CD14-positive monocyte (primary cell): ENCODE data around the gene ASCC1. TPM values are rescaled to one million over a fixed set of nuclear protein-coding genes. Genes with fewer than 3 reads are reported as not detected.

Source experiments
- DNase-seq, 3 donors: peaks; one replicate each; pipeline ENCODE4 v3.0.0-alpha.2; 2011 to 2022
- H2AFZ ChIP-seq: 2 replicates; pipeline ENCODE4 v1.6.0; 2012; ENCODE audit warnings: mild to moderate bottlenecking, low read depth, low read length, inconsistent platforms; ENCODE audit not compliant: insufficient read depth, poor library complexity, severe bottlenecking
- H3K27ac ChIP-seq, 2 donors: 1 replicate in 1 of 2; 2 replicates in 1 of 2; pipeline ENCODE4 v1.5.1; 2012 to 2013; ENCODE audit warnings: low read length in 2 of 2, control low read depth in 1 of 2, inconsistent platforms in 1 of 2, low read depth in 1 of 2, mild to moderate bottlenecking in 1 of 2
- H3K27me3 ChIP-seq, 2 donors: one replicate each; pipeline versions ENCODE4 v1.6.0 to v1.6.1; 2011 to 2013; ENCODE audit warnings: low read length in 2 of 2; ENCODE audit not compliant: control insufficient read depth in 2 of 2, insufficient read depth in 2 of 2
- H3K36me3 ChIP-seq, 2 donors: replicated peaks in 1 of 2; 1 replicate in 1 of 2; 2 replicates in 1 of 2; pipeline versions ENCODE4 v1.5.1 to v1.6.1; 2012 to 2013; ENCODE audit warnings: low read length in 2 of 2, control low read depth in 1 of 2, inconsistent platforms in 1 of 2, mild to moderate bottlenecking in 1 of 2; ENCODE audit not compliant: insufficient read depth in 2 of 2, control insufficient read depth in 1 of 2
- H3K4me1 ChIP-seq, 2 donors: 1 replicate in 1 of 2; 2 replicates in 1 of 2; pipeline versions ENCODE4 v1.5.1 to v1.6.1; 2012 to 2013; ENCODE audit warnings: low read length in 2 of 2, control low read depth in 1 of 2, inconsistent platforms in 1 of 2, mild to moderate bottlenecking in 1 of 2, moderate library complexity in 1 of 2; ENCODE audit not compliant: insufficient read depth in 2 of 2, control insufficient read depth in 1 of 2
- H3K4me2 ChIP-seq: replicated peaks from 2 replicates; pipeline ENCODE3; 2012; ENCODE audit warnings: low read length, moderate library complexity, mild to moderate bottlenecking; ENCODE audit not compliant: poor library complexity, severe bottlenecking; ENCODE audit errors: extremely low read depth
- H3K4me3 ChIP-seq, 3 experiments: fragments of 200-600 bp in 1 of 3; sonication (generic) in 1 of 3; replicated peaks in 1 of 3; 1 replicate in 2 of 3; 2 replicates in 1 of 3; pipeline ENCODE4 v1.5.1; 2011 to 2013; ENCODE audit warnings: low read length in 3 of 3, mild to moderate bottlenecking in 3 of 3, control low read depth in 2 of 3, low read depth in 2 of 3, inconsistent platforms in 1 of 3, moderate library complexity in 1 of 3
- H3K79me2 ChIP-seq: 2 replicates; pipeline ENCODE4 v1.6.0; 2012; ENCODE audit warnings: mild to moderate bottlenecking, control low read depth, inconsistent platforms, low read length, moderate library complexity; ENCODE audit not compliant: insufficient read depth
- H3K9ac ChIP-seq: 2 replicates; pipeline ENCODE4 v1.6.0; 2017; ENCODE audit warnings: low read length, mild to moderate bottlenecking; ENCODE audit not compliant: insufficient read depth, poor library complexity, severe bottlenecking
- H3K9me3 ChIP-seq, 2 donors: replicated peaks in 1 of 2; 1 replicate in 1 of 2; 2 replicates in 1 of 2; pipeline versions ENCODE4 v1.5.1 to v1.6.1; 2012 to 2013; ENCODE audit warnings: low read length in 2 of 2, control low read depth in 1 of 2; ENCODE audit not compliant: control insufficient read depth in 1 of 2, insufficient read depth in 1 of 2
- H4K20me1 ChIP-seq: 2 replicates; pipeline ENCODE4 v1.6.0; 2012; ENCODE audit warnings: mild to moderate bottlenecking, low read length, control low read depth, moderate library complexity; ENCODE audit not compliant: insufficient read depth
- H3K27ac Mint-ChIP-seq, 7 donors: one replicate each; pipeline ENCODE4 v1.8.0; 2020; ENCODE audit warnings: mild to moderate bottlenecking in 7 of 7, mixed read lengths in 7 of 7, moderate library complexity in 6 of 7, inconsistent platforms in 2 of 7
- H3K27me3 Mint-ChIP-seq, 3 donors: one replicate each; pipeline ENCODE4 v1.8.0; 2021 to 2022; ENCODE audit warnings: low read depth in 3 of 3, mild to moderate bottlenecking in 3 of 3, mixed read lengths in 3 of 3, moderate library complexity in 3 of 3, inconsistent platforms in 1 of 3
- H3K36me3 Mint-ChIP-seq, 2 donors: one replicate each; pipeline ENCODE4 v1.8.0; 2020; ENCODE audit warnings: mixed read lengths in 2 of 2, inconsistent platforms in 1 of 2, mild to moderate bottlenecking in 1 of 2
- H3K4me1 Mint-ChIP-seq: one replicate; pipeline ENCODE4 v1.8.0; 2020; ENCODE audit warnings: mild to moderate bottlenecking, mixed read lengths
- H3K4me3 Mint-ChIP-seq, 2 donors: one replicate each; pipeline ENCODE4 v1.8.0; 2020; ENCODE audit warnings: mild to moderate bottlenecking in 2 of 2, mixed read lengths in 2 of 2, moderate library complexity in 1 of 2
- H3K9me3 Mint-ChIP-seq, 7 donors: one replicate each; pipeline ENCODE4 v1.8.0; 2020 to 2022; ENCODE audit warnings: mixed read lengths in 7 of 7, mild to moderate bottlenecking in 6 of 7, moderate library complexity in 6 of 7, inconsistent platforms in 2 of 7
- WGBS: methylation state at CpG from one replicate; pipeline ENCODE4 v1.1.5; 2013; ENCODE audit warnings: missing lambda C conversion rate; ENCODE audit not compliant: insufficient coverage; 5-methylcytosine and 5-hydroxymethylcytosine counted together
- intact Hi-C, 2 donors: fragments of 100-400 bp; cut with micrococcal nuclease; formaldehyde crosslinking; loops; one replicate each; pipeline versions ENCODE4 v1.15.0 to v1.15.1; 2023
- polyA plus RNA-seq, 3 donors: library from polyadenylated mRNA; depleted of rRNA in 1 of 3; unstranded in 2 of 3; stranded (reverse) in 1 of 3; fragments of 300-500 nt in 2 of 3; fragments of >200 nt in 1 of 3; fragmentation: Illumina TruSeq in 2 of 3; gene quantifications; 1 replicate in 2 of 3; 2 replicates in 1 of 3; pipeline ENCODE4 v1.2.3, GENCODE V29; 2012 to 2021
- TF ChIP-seq, protein P1 (sequence below): fragments of 200-600 bp; IDR thresholded peaks from one replicate; pipeline ENCODE4 v1.8.0; 2022; ENCODE audit warnings: antibody characterized with exemption, mild to moderate bottlenecking

The ASCC1 gene
- polyA plus RNA-seq, 3 donors = 8.2 to 20.9 (median 17.9) TPM

DNA sequence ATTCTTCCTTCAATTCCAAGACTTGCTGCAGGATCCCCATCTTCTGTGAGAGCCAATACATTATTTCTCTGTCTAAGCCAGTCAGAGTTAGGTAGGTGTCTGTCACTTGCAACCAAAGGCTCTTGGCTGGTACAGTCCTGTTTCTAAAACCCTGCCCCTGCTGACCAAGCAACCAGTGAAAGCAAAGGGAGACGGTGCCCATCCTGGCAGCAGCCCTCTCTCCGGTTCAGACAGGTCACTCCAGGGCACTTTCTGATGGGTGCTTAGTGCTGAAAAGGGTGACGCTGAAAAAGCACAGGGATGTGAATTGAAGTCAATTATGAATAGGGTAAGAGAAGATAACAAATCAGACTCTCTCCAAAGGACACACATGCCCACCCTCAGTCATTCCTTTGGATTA is 165.2 kb downstream of the ASCC1 start:
- Histone ChIP-seq H3K4me3 (no peak overlapping the region), H3K27ac (no peak overlapping the region), H3K9ac (no peak overlapping the region), H3K4me2 (no peak overlapping the region), H3K4me1 (no peaks in the 10 kb centered on the region), H2AFZ (peak overlapping the region; percentile 17), H3K27me3 (no peaks in the 10 kb centered on the region), H3K9me3 (peaks cover 5 to 6% of the 10 kb centered on the region in 2 donors), H4K20me1 (no peaks in the 10 kb centered on the region), H3K36me3 (no peaks in the 10 kb centered on the region), H3K79me2 (no peaks in the 10 kb centered on the region)
- no CpG with 5 or more reads among the region's 3 CpGs for whole genome bisulfite sequencing
- TF ChIP-seq, protein P1, sequence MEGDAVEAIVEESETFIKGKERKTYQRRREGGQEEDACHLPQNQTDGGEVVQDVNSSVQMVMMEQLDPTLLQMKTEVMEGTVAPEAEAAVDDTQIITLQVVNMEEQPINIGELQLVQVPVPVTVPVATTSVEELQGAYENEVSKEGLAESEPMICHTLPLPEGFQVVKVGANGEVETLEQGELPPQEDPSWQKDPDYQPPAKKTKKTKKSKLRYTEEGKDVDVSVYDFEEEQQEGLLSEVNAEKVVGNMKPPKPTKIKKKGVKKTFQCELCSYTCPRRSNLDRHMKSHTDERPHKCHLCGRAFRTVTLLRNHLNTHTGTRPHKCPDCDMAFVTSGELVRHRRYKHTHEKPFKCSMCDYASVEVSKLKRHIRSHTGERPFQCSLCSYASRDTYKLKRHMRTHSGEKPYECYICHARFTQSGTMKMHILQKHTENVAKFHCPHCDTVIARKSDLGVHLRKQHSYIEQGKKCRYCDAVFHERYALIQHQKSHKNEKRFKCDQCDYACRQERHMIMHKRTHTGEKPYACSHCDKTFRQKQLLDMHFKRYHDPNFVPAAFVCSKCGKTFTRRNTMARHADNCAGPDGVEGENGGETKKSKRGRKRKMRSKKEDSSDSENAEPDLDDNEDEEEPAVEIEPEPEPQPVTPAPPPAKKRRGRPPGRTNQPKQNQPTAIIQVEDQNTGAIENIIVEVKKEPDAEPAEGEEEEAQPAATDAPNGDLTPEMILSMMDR = no peak
- H3K27me3 Mint-ChIP-seq = peaks cover 2 to 7% (median 4%) of the 10 kb centered on the region in 3 donors
- no peak for DNase-seq
- no peak overlapping the region for H3K27ac Mint-ChIP-seq
- H3K4me3 Mint-ChIP-seq = no peak overlapping the region
- H3K4me1 Mint-ChIP-seq = peaks cover 5% of the 10 kb centered on the region
- intact Hi-C loops = loop anchor here in 1 of 2 donors (10.0 kb wide), 1 partner anchor 294 kb away; no protein-coding TSS in a partner anchor
- peaks cover 0 to 12% (median 9%) of the 10 kb centered on the region in 7 donors for H3K9me3 Mint-ChIP-seq
- H3K36me3 Mint-ChIP-seq = no peaks in the 10 kb centered on the region

DNA sequence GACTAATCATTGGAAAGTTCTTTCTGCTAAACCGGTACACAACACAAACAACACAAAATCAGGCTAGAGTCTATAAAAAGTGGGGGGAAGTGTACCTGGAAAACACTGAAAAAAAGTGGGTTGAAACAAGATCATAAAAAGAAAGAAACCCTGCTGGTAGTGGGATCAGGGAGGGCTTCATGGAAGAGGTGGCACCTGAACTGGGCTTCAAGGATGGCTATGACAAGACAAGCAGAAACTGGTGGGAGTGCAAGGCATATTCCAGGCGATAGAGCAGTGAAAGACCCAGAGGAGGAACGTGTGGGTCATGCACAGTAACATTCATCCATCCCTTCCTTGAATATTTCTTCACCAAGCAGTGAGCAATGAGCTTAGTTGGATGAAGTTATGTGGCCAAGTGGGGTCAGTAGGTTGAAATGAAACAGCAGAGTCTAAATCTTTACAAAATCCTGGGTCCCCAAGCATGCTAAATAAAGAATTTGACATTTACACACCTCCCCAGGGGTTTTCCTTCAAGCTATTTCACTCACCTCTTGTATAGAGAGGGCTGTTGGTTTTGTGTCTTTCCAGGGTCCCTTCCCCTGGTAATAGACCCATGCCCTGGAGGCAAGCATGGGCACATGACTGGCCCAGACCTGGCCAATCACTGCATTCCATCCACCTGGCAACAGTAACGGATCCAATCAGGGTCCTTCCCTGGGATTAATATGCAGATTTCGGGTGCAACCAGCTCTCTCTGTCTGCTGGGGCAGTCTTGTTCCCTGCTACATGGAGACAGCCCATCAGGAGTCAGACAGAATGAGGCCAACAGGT is 165.9 kb downstream of the ASCC1 start:
- peaks cover 5 to 6% of the 10 kb centered on the region in 2 donors for H3K9me3 ChIP-seq
- no peak overlapping the region for H3K4me3 ChIP-seq
- H3K4me1 ChIP-seq = no peaks in the 10 kb centered on the region
- Mint-ChIP-seq H3K36me3 (no peaks in the 10 kb centered on the region), H3K27ac (peak overlapping the region in 1 of 7 donors; percentile 23), H3K9me3 (peaks cover 0 to 13% (median 9%) of the 10 kb centered on the region in 7 donors), H3K27me3 (peaks cover 2 to 7% (median 4%) of the 10 kb centered on the region in 3 donors), H3K4me1 (peaks cover 5% of the 10 kb centered on the region), H3K4me3 (peak overlapping the region in 1 of 2 donors; percentile 19)
- H3K27ac ChIP-seq = no peak overlapping the region
- H3K4me2 ChIP-seq = no peak overlapping the region
- no peaks in the 10 kb centered on the region for H3K27me3 ChIP-seq
- no peak overlapping the region for H2AFZ ChIP-seq
- intact Hi-C loops = loop anchor here in 1 of 2 donors (10.0 kb wide), 1 partner anchor 295 kb away; no protein-coding TSS in a partner anchor
- no peaks in the 10 kb centered on the region for H4K20me1 ChIP-seq
- no peaks in the 10 kb centered on the region for H3K79me2 ChIP-seq
- TF ChIP-seq, protein P1 = no peak
- H3K36me3 ChIP-seq = no peaks in the 10 kb centered on the region
- 97% methylated on average over 2 of the region's 5 CpGs for WGBS
- no peak for DNase-seq
- H3K9ac ChIP-seq = no peak overlapping the region
